ENCODE measurements around the gene PADI4. TPM values are rescaled to one million over a fixed set of nuclear protein-coding genes. Genes with fewer than 3 reads are reported as not detected.

Gene PADI4
- total and polyA plus RNA-seq, 9 donors, result 0.18 to 1.7 (median 1.00) TPM

DNA sequence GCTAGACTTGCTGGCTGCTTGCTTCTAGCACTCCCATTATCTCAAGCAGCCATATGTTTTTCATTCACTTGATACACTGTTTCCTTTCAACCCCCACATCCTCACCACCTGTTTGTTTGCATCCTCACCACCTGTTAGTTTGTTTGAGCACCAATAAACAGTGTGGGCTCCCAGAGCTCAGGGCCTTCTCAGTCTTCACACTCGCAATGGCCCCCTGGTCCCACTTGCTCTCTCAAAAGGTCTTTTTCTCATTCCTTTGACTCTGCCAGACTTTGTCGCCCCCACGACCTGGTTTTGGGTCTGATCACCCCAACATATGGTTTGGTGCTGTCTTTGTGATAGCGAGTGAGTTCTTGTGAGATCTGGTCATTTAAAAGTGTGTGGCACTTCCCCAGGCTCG, 6.2 kb upstream of the PADI4 start:
- WGBS (ENCODE audit: insufficient coverage), result 83% methylated on average over 1 of the region's 5 CpGs
- Histone ChIP-seq H3K27ac (ENCODE audit: low read length) (no peak overlapping the region), H3K9me3 (replicated peaks; ENCODE audit: control insufficient read depth, low read depth, low read length) (peaks cover 14% of the 10 kb centered on the region), H3K36me3 (ENCODE audit: control insufficient read depth, insufficient read depth, low read length) (no peaks in the 10 kb centered on the region), H3K4me1 (ENCODE audit: control insufficient read depth, insufficient read depth, low read length) (no peaks in the 10 kb centered on the region), H3K27me3 (ENCODE audit: control insufficient read depth, insufficient read depth, low read length) (peaks cover 2% of the 10 kb centered on the region), H3K4me3 (ENCODE audit: low read length) (no peak overlapping the region)
- no peak for DNase-seq

DNA sequence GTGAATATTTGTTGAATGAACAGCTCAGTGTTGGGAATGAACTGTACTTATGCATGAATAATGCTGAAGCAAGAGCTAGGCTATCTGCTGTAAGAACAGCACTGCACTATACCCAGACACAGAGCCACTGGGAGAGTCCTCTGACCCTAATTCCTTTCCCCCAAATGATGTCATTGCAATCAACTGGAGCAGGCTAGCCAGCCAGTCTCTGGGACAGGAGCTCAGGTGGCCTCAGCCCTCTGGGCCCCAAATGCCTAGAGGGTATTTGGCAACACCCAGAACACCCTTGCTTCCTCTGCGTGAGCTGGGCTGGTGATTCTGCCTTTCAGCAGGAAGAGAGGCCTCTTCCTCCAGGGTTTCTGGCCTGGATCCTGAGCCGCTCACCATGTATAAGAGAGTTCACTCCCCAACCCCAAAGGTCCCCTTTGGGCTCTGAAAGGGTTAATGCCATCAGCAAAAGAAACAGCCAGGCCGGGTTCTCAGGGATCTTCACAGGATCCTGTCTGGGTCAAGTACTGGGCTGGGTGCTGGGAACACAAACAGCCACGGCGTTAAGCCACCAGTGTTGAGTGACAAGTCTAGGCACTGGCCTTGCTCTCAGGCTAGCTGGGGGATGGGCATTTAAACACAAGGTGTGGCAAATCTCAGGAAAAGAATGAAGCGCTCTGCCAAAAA, 3.7 kb upstream of the PADI4 start:
- Histone ChIP-seq H3K27me3 (ENCODE audit: control insufficient read depth, insufficient read depth, low read length) (peaks cover 4% of the 10 kb centered on the region), H3K4me1 (ENCODE audit: control insufficient read depth, insufficient read depth, low read length) (no peaks in the 10 kb centered on the region), H3K36me3 (ENCODE audit: control insufficient read depth, insufficient read depth, low read length) (no peaks in the 10 kb centered on the region), H3K27ac (ENCODE audit: low read length) (no peak overlapping the region), H3K9me3 (replicated peaks; ENCODE audit: control insufficient read depth, low read depth, low read length) (peaks cover 14% of the 10 kb centered on the region), H3K4me3 (ENCODE audit: low read length) (no peak overlapping the region)
- WGBS (ENCODE audit: insufficient coverage), result 18% methylated on average over 4 of the region's 6 CpGs
- DNase-seq, result no peak

DNA sequence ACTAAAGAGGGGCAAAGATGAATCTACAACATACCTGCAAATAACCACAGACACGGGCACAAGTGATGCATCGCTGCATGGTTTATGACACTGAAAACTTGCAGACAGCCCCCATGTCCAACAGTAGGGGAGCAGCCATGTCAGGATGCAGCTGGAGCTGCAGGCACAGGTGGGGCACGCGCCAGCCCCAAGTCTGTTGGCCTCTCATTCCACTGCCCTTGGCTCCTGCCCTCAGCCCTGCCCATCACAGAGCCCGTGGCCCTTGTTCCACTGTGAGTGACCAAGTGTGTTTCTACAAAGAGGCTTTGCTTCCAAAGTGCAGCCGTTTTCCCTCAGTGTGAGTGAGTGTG, 3.2 kb upstream of the PADI4 start:
- no peak for DNase-seq
- H3K36me3 ChIP-seq (ENCODE audit: control insufficient read depth, insufficient read depth, low read length), result no peaks in the 10 kb centered on the region
- H3K27ac ChIP-seq (ENCODE audit: low read length), result no peak overlapping the region
- 43% methylated on average over 2 of the region's 6 CpGs for WGBS (ENCODE audit: insufficient coverage)
- H3K4me3 ChIP-seq (ENCODE audit: low read length), result no peak overlapping the region
- no peaks in the 10 kb centered on the region for H3K4me1 ChIP-seq (ENCODE audit: control insufficient read depth, insufficient read depth, low read length)
- H3K27me3 ChIP-seq (ENCODE audit: control insufficient read depth, insufficient read depth, low read length), result peaks cover 9% of the 10 kb centered on the region
- peaks cover 14% of the 10 kb centered on the region for H3K9me3 ChIP-seq (replicated peaks; ENCODE audit: control insufficient read depth, low read depth, low read length)

DNA sequence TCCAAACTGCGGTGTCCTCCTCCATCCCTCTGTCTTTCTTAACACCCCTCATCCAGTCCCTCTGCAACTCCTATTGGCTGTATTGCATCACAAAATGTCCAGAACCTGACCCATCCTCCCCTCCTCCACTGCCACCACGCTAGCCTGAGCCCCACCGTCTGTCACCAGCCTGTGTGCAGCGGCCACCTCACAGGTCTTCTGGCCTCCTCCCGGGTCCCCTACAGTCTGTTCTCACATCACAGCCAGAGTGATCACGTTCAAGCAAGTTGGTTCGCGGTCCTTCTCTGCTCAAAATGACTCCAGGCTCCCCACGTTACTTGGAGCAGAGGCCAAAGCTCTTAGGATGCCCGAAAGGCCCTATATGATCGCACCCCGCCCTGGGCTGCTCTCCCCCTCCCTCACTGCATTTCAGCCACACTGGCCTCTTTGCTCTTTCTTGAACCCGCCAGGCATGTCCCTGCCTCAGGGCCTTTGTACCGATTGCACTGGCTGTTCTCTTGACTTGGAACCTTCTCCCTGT, 2.4 kb upstream of the PADI4 start:
- 68% methylated on average over 13 of the region's 14 CpGs for WGBS (ENCODE audit: insufficient coverage)
- Histone ChIP-seq H3K36me3 (ENCODE audit: control insufficient read depth, insufficient read depth, low read length) (no peaks in the 10 kb centered on the region), H3K4me3 (ENCODE audit: low read length) (no peak overlapping the region), H3K9me3 (replicated peaks; ENCODE audit: control insufficient read depth, low read depth, low read length) (peaks cover 14% of the 10 kb centered on the region), H3K4me1 (ENCODE audit: control insufficient read depth, insufficient read depth, low read length) (no peaks in the 10 kb centered on the region), H3K27me3 (ENCODE audit: control insufficient read depth, insufficient read depth, low read length) (peaks cover 9% of the 10 kb centered on the region), H3K27ac (ENCODE audit: low read length) (no peak overlapping the region)
- DNase-seq, result no peak

DNA sequence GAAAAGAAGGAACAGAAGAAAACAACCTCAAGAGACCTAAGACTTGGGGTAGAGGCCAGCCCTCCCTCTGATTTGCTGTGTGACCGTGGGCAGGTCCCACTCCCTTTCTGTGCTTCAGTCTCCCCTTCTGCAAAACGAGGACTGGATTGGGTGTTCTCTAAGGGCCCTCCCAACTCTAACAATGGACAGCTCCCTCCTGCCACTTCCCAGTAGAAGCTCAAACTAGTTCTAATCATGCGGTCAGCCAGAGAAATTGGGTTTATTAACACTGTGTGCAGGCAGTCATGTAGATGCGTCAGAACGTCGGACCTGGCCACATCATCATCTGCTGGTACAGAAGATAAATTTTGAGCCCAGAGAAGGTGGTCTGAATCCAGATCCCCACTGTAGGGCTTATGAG, 1.6 kb upstream of the PADI4 start:
- Histone ChIP-seq H3K9me3 (replicated peaks; ENCODE audit: control insufficient read depth, low read depth, low read length) (peaks cover 11% of the 10 kb centered on the region), H3K27me3 (ENCODE audit: control insufficient read depth, insufficient read depth, low read length) (peaks cover 9% of the 10 kb centered on the region), H3K27ac (ENCODE audit: low read length) (no peak overlapping the region), H3K36me3 (ENCODE audit: control insufficient read depth, insufficient read depth, low read length) (no peaks in the 10 kb centered on the region), H3K4me1 (ENCODE audit: control insufficient read depth, insufficient read depth, low read length) (no peaks in the 10 kb centered on the region), H3K4me3 (ENCODE audit: low read length) (no peak overlapping the region)
- no peak for DNase-seq
- WGBS (ENCODE audit: insufficient coverage), result 60% methylated on average over 1 of the region's 6 CpGs

DNA sequence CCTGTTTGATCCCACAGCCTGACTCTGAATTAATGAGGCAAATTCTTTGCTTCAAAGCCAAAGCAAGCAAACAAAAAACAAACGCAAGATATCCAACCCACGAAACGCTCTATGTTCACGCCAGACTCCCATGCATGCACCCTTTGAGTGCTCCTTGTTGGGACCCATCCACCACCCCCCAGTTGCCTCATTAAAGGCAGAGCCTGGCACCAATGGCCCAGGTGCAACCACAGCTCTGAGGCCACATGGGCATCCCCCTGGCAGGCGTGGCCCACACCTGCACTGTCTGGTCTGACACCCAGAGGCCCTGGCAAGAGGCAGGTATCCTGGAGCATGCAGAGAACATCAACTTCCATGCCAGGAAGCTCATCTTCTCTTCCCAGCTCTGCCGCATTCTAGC, 1.1 kb upstream of the PADI4 start:
- WGBS (ENCODE audit: insufficient coverage), result 23% methylated on average over 5 of the region's 6 CpGs
- no peak overlapping the region for H3K27ac ChIP-seq (ENCODE audit: low read length)
- H3K4me1 ChIP-seq (ENCODE audit: control insufficient read depth, insufficient read depth, low read length), result no peaks in the 10 kb centered on the region
- no peaks in the 10 kb centered on the region for H3K36me3 ChIP-seq (ENCODE audit: control insufficient read depth, insufficient read depth, low read length)
- DNase-seq, result no peak
- peaks cover 7% of the 10 kb centered on the region for H3K9me3 ChIP-seq (replicated peaks; ENCODE audit: control insufficient read depth, low read depth, low read length)
- peaks cover 9% of the 10 kb centered on the region for H3K27me3 ChIP-seq (ENCODE audit: control insufficient read depth, insufficient read depth, low read length)
- H3K4me3 ChIP-seq (ENCODE audit: low read length), result no peak overlapping the region

DNA sequence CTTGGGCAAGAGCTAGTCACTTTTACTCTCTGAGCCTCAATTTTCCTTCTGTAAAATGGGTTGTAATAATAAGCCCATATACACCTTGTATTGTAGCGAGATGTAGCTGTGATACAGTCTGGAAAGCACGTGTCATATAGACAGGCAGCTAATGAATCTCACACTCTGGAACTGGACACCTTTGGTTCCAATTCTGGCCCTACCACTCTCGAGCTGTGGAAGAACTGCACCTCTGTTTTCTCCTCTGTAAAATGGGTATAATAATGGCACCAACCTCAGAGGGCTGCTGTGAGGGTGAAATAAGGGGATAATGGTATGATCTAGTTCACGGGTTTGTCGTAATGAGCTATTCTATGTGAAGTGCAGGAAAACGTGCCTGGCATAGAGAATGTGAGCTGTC, 668 bp upstream of the PADI4 start:
- no peaks in the 10 kb centered on the region for H3K36me3 ChIP-seq (ENCODE audit: control insufficient read depth, insufficient read depth, low read length)
- WGBS (ENCODE audit: insufficient coverage), result 83% methylated on average over 2 of the region's 6 CpGs
- no peak overlapping the region for H3K27ac ChIP-seq (ENCODE audit: low read length)
- no peak for DNase-seq
- no peaks in the 10 kb centered on the region for H3K4me1 ChIP-seq (ENCODE audit: control insufficient read depth, insufficient read depth, low read length)
- no peak overlapping the region for H3K4me3 ChIP-seq (ENCODE audit: low read length)
- peaks cover 9% of the 10 kb centered on the region for H3K27me3 ChIP-seq (ENCODE audit: control insufficient read depth, insufficient read depth, low read length)
- H3K9me3 ChIP-seq (replicated peaks; ENCODE audit: control insufficient read depth, low read depth, low read length), result peaks cover 4% of the 10 kb centered on the region

DNA sequence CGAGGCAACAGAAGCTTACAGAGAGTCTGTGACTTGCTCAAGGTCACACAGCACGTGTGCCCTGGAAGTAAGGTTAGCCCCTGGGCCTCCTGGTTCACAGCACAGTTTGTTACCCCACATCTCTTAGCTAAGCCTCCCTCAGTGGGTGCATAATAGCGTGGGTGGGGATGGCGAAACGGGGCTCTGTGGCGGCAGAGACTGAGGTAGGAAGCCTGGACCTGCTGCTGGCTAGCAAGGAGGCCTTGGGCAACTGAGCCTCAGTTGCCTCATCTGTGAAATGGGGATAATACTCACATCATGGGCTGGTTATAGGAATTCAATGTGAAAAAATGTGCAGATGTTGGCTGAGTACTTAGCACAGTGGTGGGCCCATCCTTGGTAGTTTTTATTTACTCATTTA, 596 bp downstream of the PADI4 start:
- H3K27me3 ChIP-seq (ENCODE audit: control insufficient read depth, insufficient read depth, low read length), result peaks cover 10% of the 10 kb centered on the region
- no peaks in the 10 kb centered on the region for H3K4me1 ChIP-seq (ENCODE audit: control insufficient read depth, insufficient read depth, low read length)
- DNase-seq, result no peak
- H3K4me3 ChIP-seq (ENCODE audit: low read length), result no peak overlapping the region
- no peaks in the 10 kb centered on the region for H3K9me3 ChIP-seq (replicated peaks; ENCODE audit: control insufficient read depth, low read depth, low read length)
- 72% methylated on average over 4 of the region's 6 CpGs for WGBS (ENCODE audit: insufficient coverage)
- H3K27ac ChIP-seq (ENCODE audit: low read length), result no peak overlapping the region
- H3K36me3 ChIP-seq (ENCODE audit: control insufficient read depth, insufficient read depth, low read length), result no peaks in the 10 kb centered on the region

DNA sequence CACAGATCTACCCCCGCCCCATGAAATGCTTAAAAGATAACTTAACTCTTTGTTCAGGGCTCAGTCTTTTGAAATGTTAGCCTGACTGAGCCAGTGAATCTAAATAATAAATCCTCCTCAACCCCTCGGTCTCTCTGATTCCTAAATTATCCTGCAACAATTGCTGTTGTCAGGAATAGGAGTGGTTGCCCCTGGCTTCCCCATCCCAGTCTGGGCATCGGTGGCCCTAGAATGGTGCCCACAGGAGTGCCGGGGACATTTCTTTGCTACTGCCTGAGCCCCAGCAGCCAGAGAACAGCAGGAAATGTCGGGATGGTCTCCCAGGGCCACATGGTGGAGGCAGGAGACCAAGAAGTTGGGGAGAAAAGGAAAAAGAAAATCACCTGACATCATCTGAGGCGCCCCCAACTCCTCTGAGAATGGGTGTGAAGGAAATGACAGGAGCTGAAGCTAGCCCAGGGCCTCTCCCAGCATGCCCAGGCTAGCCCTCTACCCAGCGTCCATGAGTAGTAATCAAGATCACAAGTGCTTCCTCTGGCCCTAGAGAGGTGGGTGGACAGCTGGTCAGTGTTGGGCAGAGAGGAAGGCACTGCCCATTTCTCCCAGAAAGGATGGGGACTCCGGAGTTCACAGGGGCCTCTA, 1.6 kb downstream of the PADI4 start:
- Histone ChIP-seq H3K9me3 (replicated peaks; ENCODE audit: control insufficient read depth, low read depth, low read length) (no peaks in the 10 kb centered on the region), H3K27me3 (ENCODE audit: control insufficient read depth, insufficient read depth, low read length) (peaks cover 11% of the 10 kb centered on the region), H3K27ac (ENCODE audit: low read length) (no peak overlapping the region), H3K4me1 (ENCODE audit: control insufficient read depth, insufficient read depth, low read length) (no peaks in the 10 kb centered on the region), H3K4me3 (ENCODE audit: low read length) (no peak overlapping the region), H3K36me3 (ENCODE audit: control insufficient read depth, insufficient read depth, low read length) (no peaks in the 10 kb centered on the region)
- 24% methylated on average over 2 of the region's 8 CpGs for WGBS (ENCODE audit: insufficient coverage)
- DNase-seq, result no peak

DNA sequence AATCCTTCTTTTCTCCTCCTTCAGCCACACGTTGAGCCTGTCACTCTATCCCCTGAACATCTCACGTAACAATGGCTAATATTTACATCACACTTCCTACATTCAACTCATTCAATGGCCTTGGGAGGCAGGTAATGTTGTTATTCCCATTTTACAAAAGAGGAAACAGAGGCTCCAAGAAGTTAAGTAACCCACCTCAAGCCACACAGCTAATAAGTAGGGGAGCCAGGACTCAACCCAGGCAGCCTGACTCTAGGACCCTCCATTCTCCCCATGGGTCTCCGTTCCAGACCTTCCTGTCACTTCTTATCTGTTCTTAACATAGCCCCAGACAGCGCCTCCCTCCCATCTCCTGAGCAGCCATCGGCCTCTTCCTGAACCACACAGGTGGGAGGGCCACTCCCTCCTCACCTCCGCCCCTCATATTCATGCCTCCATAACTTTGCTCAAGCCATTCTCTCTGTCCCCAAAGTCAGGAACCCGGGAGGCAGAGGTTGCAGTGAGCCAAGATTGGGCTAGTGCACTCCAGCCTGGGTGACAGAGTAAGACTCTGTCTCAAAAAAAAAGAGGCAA, 2.2 kb downstream of the PADI4 start:
- Histone ChIP-seq H3K4me1 (ENCODE audit: control insufficient read depth, insufficient read depth, low read length) (no peaks in the 10 kb centered on the region), H3K4me3 (ENCODE audit: low read length) (no peak overlapping the region), H3K27ac (ENCODE audit: low read length) (no peak overlapping the region), H3K9me3 (replicated peaks; ENCODE audit: control insufficient read depth, low read depth, low read length) (no peaks in the 10 kb centered on the region), H3K36me3 (ENCODE audit: control insufficient read depth, insufficient read depth, low read length) (no peaks in the 10 kb centered on the region), H3K27me3 (ENCODE audit: control insufficient read depth, insufficient read depth, low read length) (peaks cover 11% of the 10 kb centered on the region)
- DNase-seq, result no peak
- WGBS (ENCODE audit: insufficient coverage), result 20% methylated on average over 3 of the region's 7 CpGs
